Measurements from ENCODE around the gene NAGS. TPM values are rescaled to one million over a fixed set of nuclear protein-coding genes. Genes with fewer than 3 reads are reported as not detected.
"Not testable (repeated sequence)": the region's sequence is repeated elsewhere in the genome, so short reads cannot be mapped to it uniquely, and the experiment has no call there.

NAGS gene
- total RNA-seq, 1 experiment from 2014 or later = 0.25 TPM

DNA sequence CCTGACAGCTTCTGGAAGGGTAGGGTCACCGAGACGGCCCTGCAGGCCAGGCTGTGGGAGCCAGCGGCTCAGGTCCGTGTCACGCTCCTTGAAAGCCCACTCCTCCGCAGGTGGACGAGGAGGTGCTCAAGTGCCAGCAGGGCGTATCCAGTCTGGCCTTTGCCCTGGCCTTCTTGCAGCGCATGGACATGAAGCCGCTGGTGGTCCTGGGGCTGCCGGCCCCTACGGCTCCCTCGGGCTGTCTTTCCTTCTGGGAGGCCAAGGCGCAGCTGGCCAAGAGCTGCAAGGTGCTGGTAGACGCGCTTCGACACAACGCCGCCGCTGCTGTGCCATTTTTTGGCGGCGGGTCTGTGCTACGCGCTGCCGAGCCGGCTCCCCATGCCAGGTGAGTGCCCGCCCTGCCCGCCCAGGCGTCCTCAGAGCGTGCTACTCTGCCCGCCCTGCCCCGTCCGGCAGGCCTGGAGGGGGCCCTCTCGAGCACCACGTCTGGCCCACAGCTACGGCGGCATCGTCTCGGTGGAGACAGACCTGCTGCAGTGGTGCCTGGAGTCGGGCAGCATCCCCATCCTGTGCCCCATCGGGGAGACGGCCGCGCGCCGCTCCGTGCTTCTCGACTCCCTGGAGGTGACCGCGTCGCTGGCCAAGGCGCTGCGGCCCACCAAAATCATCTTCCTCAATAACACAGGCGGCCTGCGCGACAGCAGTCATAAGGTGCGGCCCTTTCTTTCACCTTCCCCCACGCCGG lies 1.3 kb downstream of the NAGS start:
- DNase-seq (ENCODE audit: extremely low read depth, low read depth) = no peak

DNA sequence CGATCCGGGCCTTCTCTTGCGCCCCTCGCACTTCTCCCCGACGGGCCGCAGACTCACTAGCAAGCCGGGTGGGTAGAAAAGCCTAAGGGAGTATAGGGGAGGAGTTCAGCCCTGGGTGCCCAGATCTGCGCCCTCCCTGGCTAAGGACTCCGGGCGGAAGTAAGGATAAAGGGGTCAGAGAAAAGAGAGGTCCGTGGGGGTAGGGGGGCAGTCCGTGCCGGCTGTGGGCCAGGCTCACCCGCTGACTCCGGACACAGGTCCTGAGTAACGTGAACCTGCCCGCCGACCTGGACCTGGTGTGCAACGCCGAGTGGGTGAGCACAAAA lies 1.8 kb downstream of the NAGS start:
- DNase-seq (ENCODE audit: extremely low read depth, low read depth) = no peak

DNA sequence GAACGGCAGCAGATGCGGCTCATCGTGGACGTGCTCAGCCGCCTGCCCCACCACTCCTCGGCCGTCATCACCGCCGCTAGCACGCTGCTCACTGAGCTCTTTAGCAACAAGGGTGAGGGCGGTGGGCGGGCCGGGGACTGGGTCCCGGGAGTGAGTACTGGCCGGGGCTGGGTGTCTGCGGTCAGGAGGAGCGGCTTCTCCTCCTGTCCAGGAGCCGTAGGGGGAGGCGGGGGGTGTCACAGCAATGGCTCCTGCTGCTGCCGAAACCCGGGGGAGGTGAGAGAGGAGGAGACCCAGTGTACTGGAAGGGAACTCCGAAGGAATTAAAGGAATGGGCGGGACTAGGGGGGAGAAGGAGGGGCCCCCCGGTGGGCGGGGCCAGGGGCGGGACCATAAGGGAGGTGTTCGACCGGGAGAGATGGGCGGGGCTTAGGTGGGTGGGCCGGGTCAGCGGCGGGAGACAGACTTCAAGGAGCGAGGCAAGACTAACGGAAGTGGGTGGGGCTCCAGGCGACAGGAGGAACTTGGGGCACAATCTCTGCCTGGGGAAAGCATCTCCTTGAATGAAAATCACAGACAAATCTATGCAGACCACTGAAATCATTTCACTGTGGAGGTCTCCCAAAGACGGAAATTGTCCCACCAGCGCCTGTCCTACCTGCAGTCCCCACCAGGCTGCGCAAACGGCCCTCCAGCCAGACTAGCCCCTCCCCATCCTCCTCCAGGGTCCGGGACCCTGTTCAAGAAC lies 2.4 kb downstream of the NAGS start:
- peak; percentile 95 for DNase-seq (ENCODE audit: extremely low read depth, low read depth)

DNA sequence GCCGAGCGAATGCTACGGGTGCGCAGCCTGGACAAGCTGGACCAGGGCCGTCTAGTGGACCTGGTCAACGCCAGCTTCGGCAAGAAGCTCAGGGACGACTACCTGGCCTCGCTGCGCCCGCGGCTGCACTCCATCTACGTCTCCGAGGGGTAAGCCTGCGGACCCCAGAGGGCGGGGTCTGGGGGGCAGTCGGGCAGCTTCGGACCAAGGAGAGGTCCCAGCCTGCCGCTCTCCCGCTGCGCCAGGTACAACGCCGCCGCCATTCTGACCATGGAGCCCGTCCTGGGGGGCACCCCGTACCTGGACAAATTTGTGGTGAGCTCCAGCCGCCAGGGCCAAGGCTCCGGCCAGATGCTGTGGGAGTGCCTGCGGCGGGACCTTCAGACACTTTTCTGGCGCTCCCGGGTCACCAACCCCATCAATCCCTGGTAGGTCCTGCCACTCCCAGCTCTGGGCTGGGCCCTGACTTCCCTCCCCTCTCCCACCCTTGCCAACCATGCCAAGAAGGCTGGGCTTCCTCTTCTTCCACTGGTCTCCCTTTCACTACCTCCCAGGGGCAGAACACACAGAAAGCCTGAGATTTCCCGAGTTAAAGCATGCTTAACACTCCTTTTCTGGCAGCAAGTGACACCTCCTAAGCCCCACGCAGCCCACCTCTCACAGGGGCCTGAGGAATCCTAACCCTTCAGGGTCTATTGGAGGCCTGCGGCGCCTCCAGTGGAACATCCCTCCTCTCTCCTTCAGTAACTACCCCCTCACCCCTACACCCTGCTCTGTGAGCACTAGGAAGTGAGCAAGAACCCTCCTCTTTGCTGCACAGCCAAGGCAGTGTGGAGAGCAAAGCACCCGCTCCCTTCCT lies 3.2 kb downstream of the NAGS start:
- no peak for DNase-seq (ENCODE audit: extremely low read depth, low read depth)

DNA sequence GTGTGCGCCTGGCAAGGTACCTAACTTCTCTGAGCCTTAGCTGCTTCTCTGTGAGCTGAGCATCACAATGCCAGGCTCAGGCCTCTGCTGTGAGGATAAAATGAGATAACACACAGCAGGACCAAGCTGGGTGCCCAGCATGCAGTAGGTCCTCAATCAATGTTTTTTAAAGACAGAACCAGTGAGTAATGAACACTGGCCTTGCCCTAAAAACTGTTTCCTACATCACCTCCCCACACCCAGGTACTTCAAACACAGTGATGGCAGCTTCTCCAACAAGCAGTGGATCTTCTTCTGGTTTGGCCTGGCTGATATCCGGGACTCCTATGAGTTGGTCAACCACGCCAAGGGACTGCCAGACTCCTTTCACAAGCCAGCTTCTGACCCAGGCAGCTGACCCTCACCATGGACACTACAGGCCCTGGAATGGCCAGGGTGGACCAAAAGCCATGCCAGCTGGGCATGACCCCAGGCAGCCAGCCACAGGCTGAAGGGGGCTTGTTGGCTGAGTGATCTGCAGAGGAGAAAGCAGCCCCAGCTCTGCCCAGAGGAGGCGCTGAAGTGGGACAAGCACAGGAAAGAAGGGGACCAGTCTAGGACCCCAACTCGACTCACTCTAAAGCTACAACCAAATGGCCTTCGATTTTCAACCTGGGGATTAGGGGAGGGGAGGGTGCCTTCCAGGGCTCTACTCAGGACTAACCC lies 3.9 kb downstream of the NAGS start:
- no peak for DNase-seq (ENCODE audit: extremely low read depth, low read depth)

DNA sequence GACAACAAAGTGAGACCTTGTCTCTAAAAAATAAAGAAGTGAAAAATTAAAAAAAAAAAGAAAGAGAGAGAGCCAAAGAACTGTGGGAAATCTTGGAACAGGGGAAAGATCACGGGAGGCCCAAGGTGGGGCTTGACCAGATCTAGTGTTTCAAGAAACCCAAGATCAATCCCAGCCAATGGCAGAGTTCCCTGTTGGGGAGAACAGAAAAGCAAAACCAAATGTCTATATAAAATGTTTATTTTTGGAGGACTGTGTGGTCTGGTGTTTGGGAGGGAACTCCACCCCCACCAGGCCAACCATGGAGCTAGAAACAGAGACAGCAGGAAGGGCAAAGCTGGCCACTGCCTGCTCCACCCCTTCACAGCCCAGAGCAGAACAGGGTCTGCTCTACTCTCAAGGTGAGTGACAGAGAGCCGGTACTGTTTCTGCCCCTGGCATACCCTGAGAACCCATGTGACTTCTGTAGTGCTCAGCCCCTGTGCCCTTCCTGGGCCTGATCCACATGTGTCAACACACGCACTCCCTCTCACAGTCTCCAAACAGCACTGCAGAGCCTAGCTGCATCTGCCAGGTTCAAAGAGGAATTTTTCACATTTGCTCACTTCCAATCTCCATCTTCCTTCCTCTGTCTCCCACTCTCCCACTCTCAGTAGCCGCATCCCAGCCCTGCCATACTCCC lies 6.7 kb downstream of the NAGS start:
- no peak for DNase-seq (ENCODE audit: extremely low read depth, low read depth)

DNA sequence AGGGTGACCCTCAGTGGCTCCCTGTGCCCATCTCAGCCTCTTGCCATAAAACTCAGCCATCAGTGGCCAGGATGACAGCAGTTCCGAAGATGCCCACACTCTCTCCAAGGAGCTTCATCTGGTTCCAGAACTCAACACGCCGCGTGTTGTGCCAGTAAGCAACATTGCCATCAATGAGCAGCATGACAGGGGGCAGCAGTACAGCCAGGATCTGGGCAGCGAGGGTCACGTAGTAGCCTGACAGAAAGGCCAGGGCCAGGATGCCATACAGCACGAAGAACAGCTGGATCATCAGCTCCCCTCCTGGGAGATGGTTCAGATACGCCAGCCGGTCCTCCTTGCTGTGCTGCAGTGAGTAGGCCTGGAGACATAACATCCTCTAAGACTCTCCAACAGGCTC lies 7.5 kb downstream of the NAGS start:
- DNase-seq (ENCODE audit: extremely low read depth, low read depth) = no peak

DNA sequence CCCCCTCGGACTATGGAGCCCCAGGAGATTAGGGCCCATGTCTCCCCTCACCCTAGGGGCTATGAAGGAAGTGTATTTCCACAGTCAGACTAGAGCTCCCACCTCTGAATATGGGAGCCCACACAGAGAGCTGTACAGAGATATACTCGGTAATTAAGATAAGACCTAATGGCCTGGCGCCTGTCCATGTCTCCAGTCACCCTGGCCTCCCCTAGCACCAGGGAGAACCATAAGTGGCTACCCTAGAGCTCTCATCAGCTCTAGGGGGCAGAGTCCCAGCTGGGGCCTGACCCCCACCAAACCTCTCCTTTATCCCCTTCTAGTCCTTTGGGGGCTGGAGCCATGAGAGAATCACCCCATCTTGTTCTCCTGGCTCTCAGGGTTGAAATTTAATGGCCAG lies 8.0 kb downstream of the NAGS start:
- DNase-seq (ENCODE audit: extremely low read depth, low read depth) = no peak

DNA sequence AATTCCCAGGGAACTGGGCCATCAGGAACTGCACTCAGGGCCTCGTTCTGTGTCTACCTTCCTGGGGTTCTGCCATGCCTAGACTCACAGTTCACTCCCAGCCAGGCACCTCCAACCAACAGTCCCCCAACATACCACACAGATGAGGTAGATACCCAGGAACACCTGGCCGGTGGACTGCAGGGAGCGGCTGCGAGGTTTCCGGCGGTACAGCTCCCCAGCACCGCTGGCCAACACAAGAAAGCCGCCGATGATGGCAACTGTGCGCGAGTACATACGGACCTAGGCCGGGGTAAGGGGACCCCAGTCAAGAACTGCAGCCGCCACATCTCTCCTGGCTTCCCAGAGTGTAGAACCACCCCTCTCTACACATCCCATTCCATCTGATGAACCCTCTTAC lies 8.5 kb downstream of the NAGS start:
- DNase-seq (ENCODE audit: extremely low read depth, low read depth) = no peak

DNA sequence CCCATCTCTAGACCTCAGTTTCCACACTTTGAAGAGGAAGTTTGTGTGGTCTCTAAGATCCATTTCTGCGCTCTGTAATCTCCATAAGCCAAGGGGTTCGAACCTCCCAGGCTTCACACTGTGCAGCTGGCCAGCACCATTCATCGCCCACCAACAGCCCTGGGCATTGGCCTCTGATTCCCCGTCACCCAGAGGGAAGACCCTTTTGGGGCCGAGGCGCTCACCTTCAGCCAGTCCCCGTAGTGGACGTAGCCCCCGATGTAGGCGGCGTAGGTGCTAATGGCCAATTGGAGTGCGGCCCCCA lies 9.7 kb downstream of the NAGS start:
- no peak for DNase-seq (ENCODE audit: extremely low read depth, low read depth)

DNA sequence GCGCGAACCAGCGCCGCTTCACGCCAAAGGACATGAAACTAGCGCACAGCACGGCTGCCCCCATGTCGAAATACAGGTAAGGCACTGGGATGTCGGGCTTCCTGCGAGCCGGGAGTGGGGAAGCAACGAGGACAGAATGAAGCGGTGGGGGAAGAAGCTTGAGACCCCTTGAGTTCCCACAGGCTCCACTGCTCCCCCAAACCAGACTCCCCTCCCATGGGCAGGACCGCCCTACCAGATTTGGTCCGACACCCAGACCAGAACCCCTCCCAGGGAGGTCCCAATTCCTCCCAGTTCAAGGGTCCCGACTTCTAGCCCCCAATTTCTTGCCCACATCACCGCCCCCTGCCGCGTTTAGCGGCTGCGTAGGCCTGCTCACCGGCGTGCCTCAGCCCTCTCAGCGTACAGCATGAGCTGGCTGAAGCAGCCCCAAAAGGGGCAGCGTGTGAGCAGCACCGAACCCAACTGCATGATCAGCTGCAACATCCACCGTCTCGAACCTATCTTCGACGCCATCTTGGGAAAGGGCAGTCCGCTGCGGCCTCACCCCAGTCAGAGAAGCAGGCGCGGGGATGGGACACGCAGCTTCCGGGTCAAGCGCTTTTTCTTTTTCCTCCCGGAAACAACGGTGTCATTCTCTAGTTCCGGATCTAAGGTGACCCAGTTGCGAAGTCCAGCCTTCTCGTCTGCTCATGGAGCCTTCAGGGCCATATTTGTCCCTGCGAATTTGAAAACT lies 10.2 kb downstream of the NAGS start, which contains the start of gene TMEM101:
TMEM101 (minus strand) TSS at position 527 of the 736 bp plus-strand sequence; CDS start at position 516, 11 bp downstream.
- peak; percentile 92 for DNase-seq (ENCODE audit: extremely low read depth, low read depth)

DNA sequence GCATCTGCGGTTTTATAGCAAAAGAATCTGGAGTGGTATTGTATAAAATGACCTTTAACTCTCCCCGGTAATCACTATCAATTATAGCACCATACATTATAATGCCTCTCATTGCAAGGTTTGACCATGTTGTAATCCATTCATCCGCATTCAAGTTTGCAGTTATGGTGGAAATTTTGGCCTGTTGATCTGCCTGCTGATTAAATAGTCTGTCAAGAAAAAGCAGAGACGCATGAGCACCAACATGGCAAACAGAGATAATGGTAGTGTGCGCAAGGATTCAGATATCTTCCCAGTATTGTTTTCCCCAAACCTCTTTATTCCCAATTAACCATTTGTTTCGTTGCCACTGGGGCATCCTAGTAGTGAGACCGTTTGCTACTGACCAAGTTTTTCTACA lies 16.8 kb downstream of the NAGS start:
- not testable (repeated sequence) for DNase-seq (ENCODE audit: extremely low read depth, low read depth)

DNA sequence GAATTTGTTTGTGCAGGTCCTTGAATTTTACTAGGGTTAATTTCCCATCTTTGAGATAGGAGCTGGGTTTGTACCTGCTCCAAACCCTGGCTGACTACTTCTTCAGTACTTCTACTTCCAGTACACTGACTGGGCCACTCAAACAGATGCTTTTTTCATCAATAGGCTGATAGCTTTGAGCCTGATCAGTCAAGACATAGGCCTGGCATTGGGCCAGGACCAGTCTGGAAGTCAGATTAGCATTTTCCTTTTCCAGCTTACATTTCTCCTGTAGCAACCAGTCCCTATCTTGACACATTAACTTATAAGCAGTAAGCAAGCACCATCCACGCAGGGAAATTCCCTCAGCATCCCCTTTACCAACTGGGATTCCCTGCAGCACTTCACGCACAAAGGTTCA lies 17.8 kb downstream of the NAGS start:
- no peak for DNase-seq (ENCODE audit: extremely low read depth, low read depth)

DNA sequence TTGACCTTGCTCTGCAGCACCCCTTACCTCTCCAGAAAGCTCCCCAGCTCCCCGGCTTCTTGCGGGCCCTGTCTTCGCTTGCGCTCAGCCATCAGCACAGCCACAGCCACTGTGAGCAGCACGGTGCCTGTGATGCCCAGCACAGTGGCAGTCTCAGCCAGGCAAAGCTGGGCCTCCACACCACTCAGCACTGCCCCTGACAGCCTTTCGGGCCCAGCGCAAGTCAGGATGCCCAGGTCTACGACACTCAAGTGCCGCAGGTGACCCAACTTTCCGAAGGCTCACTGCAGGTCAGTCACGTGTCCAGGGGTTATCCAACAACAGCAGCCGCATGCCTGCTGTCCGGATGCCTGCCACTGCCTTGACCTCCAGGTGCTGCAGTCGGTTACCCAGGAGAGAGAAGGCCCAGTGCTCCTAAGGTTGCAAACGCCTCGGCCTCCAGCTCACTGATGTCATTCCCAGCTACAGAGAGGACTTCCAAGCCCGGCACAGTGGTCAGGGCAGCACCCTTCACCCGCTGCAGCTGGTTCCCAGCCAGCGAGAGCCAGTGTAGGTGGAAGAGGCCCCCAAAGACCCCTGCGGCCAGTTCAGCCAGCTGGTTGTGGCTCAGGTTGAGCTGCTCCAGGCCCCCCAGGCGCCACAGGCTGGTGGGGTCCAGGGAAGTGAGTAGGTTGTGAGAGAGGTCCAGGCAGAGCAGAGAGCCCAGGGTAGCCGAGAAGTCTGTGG lies 19.3 kb downstream of the NAGS start:
- no peak for DNase-seq (ENCODE audit: extremely low read depth, low read depth)

DNA sequence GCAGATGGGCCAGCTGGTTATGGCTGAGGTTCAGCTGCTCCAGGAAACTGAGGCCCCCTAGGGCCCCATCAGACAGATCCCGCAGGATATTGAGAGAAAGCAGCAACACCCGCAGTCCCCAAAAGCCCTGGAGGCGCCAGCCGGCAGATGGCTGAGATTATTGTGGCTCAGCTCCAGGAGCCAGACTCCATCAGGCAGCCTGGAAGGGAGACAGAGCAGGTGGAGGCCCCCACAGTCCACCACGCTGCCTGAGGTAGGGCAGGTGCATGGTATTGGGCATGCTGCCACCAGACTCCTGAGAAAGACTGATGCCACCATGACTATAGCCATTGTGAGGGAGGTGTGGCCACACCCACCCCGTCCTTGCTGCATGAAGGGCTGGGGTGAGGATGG lies 19.8 kb downstream of the NAGS start:
- no peak for DNase-seq (ENCODE audit: extremely low read depth, low read depth)

DNA sequence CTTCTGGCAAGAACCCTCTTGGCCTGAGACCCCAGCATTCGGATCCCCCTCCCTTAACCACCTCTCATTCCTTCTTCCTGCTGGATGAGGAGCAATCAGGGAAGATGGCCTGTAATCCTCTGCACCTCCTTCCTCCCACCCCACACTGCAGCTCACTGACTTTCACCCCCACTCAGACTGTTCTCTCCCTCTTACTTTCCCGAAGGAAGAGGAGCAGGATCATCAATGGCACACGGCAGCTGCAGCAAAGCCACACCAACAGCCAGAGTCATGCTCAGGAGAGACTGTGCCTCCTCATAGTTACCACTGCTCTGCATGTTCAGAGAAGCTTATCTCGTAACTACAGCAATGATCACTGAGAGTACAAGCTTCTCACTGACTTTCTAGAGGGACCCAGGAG lies 20.4 kb downstream of the NAGS start:
- no peak for DNase-seq (ENCODE audit: extremely low read depth, low read depth)

DNA sequence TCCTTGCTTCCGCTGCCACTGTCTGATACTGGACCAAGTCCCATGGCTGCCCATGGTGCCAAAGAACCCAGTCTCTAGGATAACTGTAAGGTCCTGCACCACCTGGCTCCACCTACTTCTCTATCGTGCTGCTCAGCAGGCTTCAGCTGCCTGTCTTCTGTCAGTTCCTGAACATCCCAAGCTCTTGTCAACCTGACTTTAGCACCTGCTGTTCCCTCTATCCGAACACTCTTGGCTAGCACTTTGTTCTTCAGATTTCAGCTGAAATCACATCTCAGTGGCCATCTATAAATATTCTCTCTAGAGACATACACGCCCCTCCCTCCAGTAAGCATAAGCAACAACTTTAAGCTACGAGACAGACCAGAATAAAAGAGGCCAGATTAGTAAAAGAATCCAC lies 25.3 kb downstream of the NAGS start:
- no peak for DNase-seq (ENCODE audit: extremely low read depth, low read depth)

DNA sequence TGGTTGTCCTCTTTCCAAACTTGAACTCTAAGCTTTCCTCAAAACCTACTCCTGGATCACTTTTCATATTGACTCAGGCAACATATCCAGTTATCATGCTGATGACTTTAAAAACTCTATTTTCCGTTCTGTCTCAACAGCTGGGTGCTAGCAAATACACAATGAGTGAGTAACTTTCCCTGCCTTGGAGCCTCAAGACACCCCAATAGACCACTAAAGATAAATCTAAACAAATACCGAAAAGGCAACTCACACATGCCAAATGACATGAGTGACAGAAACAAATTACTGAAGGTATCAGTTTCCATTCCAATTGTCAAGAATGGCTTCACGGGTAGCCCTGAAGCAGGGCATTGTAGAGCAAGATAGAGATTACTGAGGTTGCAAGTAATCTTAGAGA lies 26.1 kb downstream of the NAGS start:
- no peak for DNase-seq (ENCODE audit: extremely low read depth, low read depth)

DNA sequence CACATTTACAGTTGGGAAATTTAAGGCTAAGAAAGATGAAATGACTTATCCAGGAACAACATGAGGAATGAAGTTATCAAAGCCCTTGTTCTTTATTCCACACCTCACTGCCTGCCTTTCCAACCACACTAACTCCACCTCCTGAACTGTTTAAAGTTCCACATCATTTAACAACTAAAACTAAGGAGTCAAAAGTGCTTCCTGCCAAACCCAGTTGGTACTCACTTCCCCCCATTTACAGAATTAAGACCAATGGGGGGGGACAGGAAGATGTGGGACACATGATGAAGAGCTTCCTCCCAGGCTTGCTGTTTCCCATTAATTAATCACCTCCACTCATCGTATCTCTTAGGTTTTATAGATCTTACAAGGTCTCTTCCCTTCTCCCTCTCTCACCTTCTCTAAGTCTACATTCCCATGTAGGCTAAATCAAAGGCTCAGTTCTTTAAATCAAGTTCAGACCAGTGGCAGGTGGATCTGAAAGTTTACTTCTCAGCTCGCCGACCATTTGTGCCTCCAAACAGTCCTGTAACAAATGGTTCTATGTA lies 29.5 kb downstream of the NAGS start:
- no peak for DNase-seq (ENCODE audit: extremely low read depth, low read depth)

Data from NCI-H460 (cell line).